GM12878 (cell line): ENCODE data around the gene EYS. TPM values are rescaled to one million over a fixed set of nuclear protein-coding genes. Genes with fewer than 3 reads are reported as not detected.

Experiments
- ATAC-seq: fragments of 200-7000 bp; cut with Tn5 transposase; 3 replicates; pipeline ENCODE4 v1.9.1; 2020; ENCODE audit warnings: mild to moderate bottlenecking, moderate library complexity
- BruUV-seq: library from RNA; stranded (reverse); fragments of 400-500 nt; replicated peaks from 2 replicates; lab custom pipeline; 2021; lab: Mats Ljungman, UMichigan
- CTCF ChIA-PET: fragments of 300-600 bp; sonication (Branson Sonifier 250); formaldehyde crosslinking; extraction: SDS; loops from one replicate; lab custom pipeline; 2021; ENCODE audit warnings: inconsistent platforms; lab: Yijun Ruan, JAX
- POLR2A ChIA-PET: fragments of 350-600 bp; formaldehyde crosslinking; extraction: SDS; loops from one replicate; lab custom pipeline; 2021; ENCODE audit warnings: inconsistent platforms; lab: Charles Lee
- RAD21 ChIA-PET: fragments of 300-600 bp; sonication (Branson Sonifier 250); formaldehyde crosslinking; loops from one replicate; lab custom pipeline; 2023; ENCODE audit warnings: antibody characterized with exemption; ENCODE audit not compliant: unreplicated experiment; lab: Charles Lee
- SMC1A ChIA-PET: fragments of 300-600 bp; sonication (Branson Sonifier 250); formaldehyde crosslinking; loops from one replicate; lab custom pipeline; 2023; ENCODE audit not compliant: unreplicated experiment, uncharacterized antibody; lab: Charles Lee
- DNase-seq: peaks from one replicate; pipeline ENCODE4 v3.0.0-alpha.2; 2011; ENCODE audit warnings: low read depth, low spot score
- FAIRE-seq: peaks from 3 replicates; lab custom pipeline; 2011; peaks lifted over from hg19 to GRCh38; lab: Jason Lieb, UNC
- H2AFZ ChIP-seq: 2 replicates; pipeline ENCODE4 v1.6.0; 2011; ENCODE audit warnings: low read depth, low read length, control low read depth; ENCODE audit not compliant: control insufficient read depth
- H3K27ac ChIP-seq: 2 replicates; pipeline ENCODE4 v1.5.1; 2011; ENCODE audit warnings: control low read depth; ENCODE audit not compliant: control insufficient read depth, insufficient read depth
- H3K27me3 ChIP-seq, 2 experiments: replicated peaks in 1 of 2; 2 replicates each; pipeline versions ENCODE4 v1.6.0 to v1.6.1; 2011; ENCODE audit warnings: low read length in 1 of 2; ENCODE audit not compliant: control insufficient read depth in 2 of 2, insufficient read depth in 2 of 2
- H3K36me3 ChIP-seq, 2 experiments: 2 replicates each; pipeline ENCODE4 v1.5.1; 2011; ENCODE audit warnings: low read length in 1 of 2; ENCODE audit not compliant: control insufficient read depth in 2 of 2, insufficient read depth in 2 of 2
- H3K4me1 ChIP-seq: 2 replicates; pipeline ENCODE4 v1.6.1; 2011; ENCODE audit warnings: mild to moderate bottlenecking, low read length, moderate library complexity, mixed read lengths; ENCODE audit not compliant: control insufficient read depth, insufficient read depth
- H3K4me2 ChIP-seq: 2 replicates; pipeline ENCODE4 v1.6.0; 2011; ENCODE audit warnings: control low read depth; ENCODE audit not compliant: control insufficient read depth, insufficient read depth
- H3K4me3 ChIP-seq: fragments of 200-600 bp; sonication (generic); 2 replicates; pipeline ENCODE4 v1.5.1; 2016
- H3K79me2 ChIP-seq: 2 replicates; pipeline ENCODE4 v1.6.0; 2011; ENCODE audit warnings: low read length; ENCODE audit not compliant: control insufficient read depth, insufficient read depth
- H3K9ac ChIP-seq: 2 replicates; pipeline ENCODE4 v1.8.0; 2011; ENCODE audit warnings: low read length, control low read depth, mixed read lengths; ENCODE audit not compliant: control insufficient read depth, insufficient read depth
- H3K9me3 ChIP-seq: replicated peaks from 3 replicates; pipeline ENCODE4 v1.5.1; 2011; ENCODE audit warnings: mild to moderate bottlenecking, low read length; ENCODE audit not compliant: control insufficient read depth, insufficient read depth
- H4K20me1 ChIP-seq: 2 replicates; pipeline ENCODE4 v1.6.0; 2011; ENCODE audit not compliant: control insufficient read depth, insufficient read depth
- BACH1 ChIP-seq: fragments of 450-650 bp; IDR thresholded peaks from 2 replicates; pipeline ENCODE4 v1.6.1; 2017; ENCODE audit warnings: mild to moderate bottlenecking, borderline replicate concordance
- CREM ChIP-seq: IDR thresholded peaks from 2 replicates; pipeline ENCODE4 v1.6.1; 2014; ENCODE audit warnings: antibody characterized with exemption, low read depth
- E2F8 ChIP-seq: fragments of 450-650 bp; IDR thresholded peaks from 2 replicates; pipeline ENCODE4 v1.6.1; 2018; ENCODE audit warnings: mild to moderate bottlenecking, low read depth, moderate library complexity; ENCODE audit not compliant: partially characterized antibody
- E4F1 ChIP-seq: fragments of 450-650 bp; IDR thresholded peaks from 2 replicates; pipeline ENCODE4 v1.6.1; 2018; ENCODE audit warnings: borderline replicate concordance, mild to moderate bottlenecking; ENCODE audit not compliant: partially characterized antibody
- EZH2 ChIP-seq: IDR thresholded peaks from 2 replicates; pipeline ENCODE4 v1.6.1; 2012; ENCODE audit warnings: low read depth, mild to moderate bottlenecking, control low read depth, inconsistent platforms, low read length, borderline replicate concordance; ENCODE audit not compliant: control insufficient read depth
- KLF5 ChIP-seq: fragments of 450-650 bp; IDR thresholded peaks from 2 replicates; pipeline ENCODE4 v1.6.1; 2014; ENCODE audit warnings: mild to moderate bottlenecking; ENCODE audit not compliant: partially characterized antibody
- MYC ChIP-seq: IDR thresholded peaks from 2 replicates; pipeline ENCODE4 v1.6.1; 2011; ENCODE audit warnings: mild to moderate bottlenecking, low read length, moderate library complexity, inconsistent platforms; ENCODE audit not compliant: insufficient read depth, insufficient replicate concordance, insufficient read length, severe bottlenecking
- NRF1 ChIP-seq: conservative IDR thresholded peaks from 2 replicates; pipeline ENCODE4 v1.6.1; 2011; ENCODE audit warnings: mild to moderate bottlenecking, low read depth, low read length, improper control_type of control experiment
- PBX3 ChIP-seq: IDR thresholded peaks from 2 replicates; pipeline ENCODE4 v1.6.1; 2011; ENCODE audit warnings: mild to moderate bottlenecking, low read depth, low read length, moderate library complexity; ENCODE audit not compliant: insufficient replicate concordance
- TCF12 ChIP-seq: IDR thresholded peaks from 2 replicates; pipeline ENCODE4 v1.6.1; 2011; ENCODE audit warnings: low read depth, mild to moderate bottlenecking, low read length
- TCF7 ChIP-seq: IDR thresholded peaks from 2 replicates; pipeline ENCODE4 v1.6.1; 2014; ENCODE audit warnings: antibody characterized with exemption, borderline replicate concordance
- USF2 ChIP-seq: IDR thresholded peaks from 2 replicates; pipeline ENCODE4 v1.6.1; 2011; ENCODE audit warnings: low read depth, low read length, improper control_type of control experiment, borderline replicate concordance
- WGBS: methylation state at CpG from one replicate; pipeline ENCODE4 v1.1.6; 2016; ENCODE audit warnings: low lambda C conversion rate; ENCODE audit not compliant: insufficient replicate concordance, insufficient coverage; ENCODE audit errors: missing lambda C conversion rate; 5-methylcytosine and 5-hydroxymethylcytosine counted together
- in situ Hi-C: fragments of 300-500 bp; cut with MboI; formaldehyde crosslinking; loops from 9 replicates; pipeline ENCODE4 v1.14.3; 2018; ENCODE audit warnings: mixed read lengths
- intact Hi-C: fragments of 100-400 bp; cut with micrococcal nuclease; formaldehyde crosslinking; loops from one replicate; pipeline ENCODE4 v1.14.2; 2022; ENCODE audit not compliant: unreplicated experiment
- polyA plus RNA-seq, 11 experiments: library from polyadenylated mRNA; depleted of rRNA in 4 of 11; unstranded in 6 of 11; stranded (reverse) in 5 of 11; fragments of >200 nt; fragmentation: Nextera tagmentation in 4 of 11; fragmentation: Illumina TruSeq in 1 of 11; extraction: Ambion mirVana in 4 of 11; extraction: Trizol in 1 of 11; gene quantifications; 1 replicate in 1 of 11; 2 replicates in 10 of 11; pipeline versions ENCODE4 v1.2.1 to v1.2.3, GENCODE V29; 2011 to 2016; ENCODE audit warnings: inconsistent platforms in 2 of 11, missing spikeins in 2 of 11, low read depth in 1 of 11
- total RNA-seq, 4 experiments: library from RNA; depleted of rRNA in 3 of 4; stranded (reverse); fragments of >200 nt in 3 of 4; fragmentation: Illumina TruSeq in 1 of 4; extraction: Trizol in 1 of 4; gene quantifications; 2 replicates each; pipeline versions ENCODE4 v1.2.1 to v1.2.3, GENCODE V29; 2013 to 2021

The EYS gene
- total and polyA plus RNA-seq, 10 of the 15 experiments (the other 5 are each of a cell fraction or from before 2014, with no cell fraction given), result under 0.01 to 0.14 (median 0.02) TPM; not detected in 1

GRCh38 chr6:63676412-63677114, 2030.5 kb downstream of the EYS start:
- Histone ChIP-seq H4K20me1 (no peaks in the 10 kb centered on the region), H3K9me3 (no peaks in the 10 kb centered on the region), H2AFZ (no peak overlapping the region), H3K9ac (no peak overlapping the region), H3K36me3 (no peaks in the 10 kb centered on the region; a peak in 2 of 4 replicates), H3K27me3 (no peaks in the 10 kb centered on the region), H3K27ac (no peak overlapping the region), H3K4me1 (peaks cover 8% of the 10 kb centered on the region; the same call in 1 of the 2 replicates), H3K4me2 (no peak overlapping the region), H3K4me3 (no peak overlapping the region), H3K79me2 (peaks cover 32% of the 10 kb centered on the region)
- ChIA-PET POLR2A (interaction anchor here (1.5 kb wide), 1 partner anchor 13 kb away, joined by 3 read pairs; no protein-coding TSS in a partner anchor), CTCF (interaction anchor here (0.8 to 1.3 kb wide), 3 partner anchors 21 to 58 kb away, joined by 3 read pairs; no protein-coding TSS in a partner anchor), SMC1A (interaction anchor here (0.7 to 1.1 kb wide), 4 partner anchors 13 to 42 kb away, joined by 3 read pairs; no protein-coding TSS in a partner anchor), RAD21 (interaction anchor here (0.9 kb wide), 1 partner anchor 355 kb away, joined by 3 read pairs; no protein-coding TSS in a partner anchor)
- in situ Hi-C loops, result no loop called here
- no peak for DNase-seq
- intact Hi-C loops, result no loop called here
- TF ChIP-seq KLF5 (no peak), E4F1 (no peak), BACH1 (no peak), PBX3 (no peak), E2F8 (no peak), CREM (no peak), MYC (no peak), TCF7 (no peak), TCF12 (no peak), NRF1 (no peak), EZH2 (no peak), USF2 (no peak)
- ATAC-seq, result no peak
- FAIRE-seq, result no peak
- no TSS peak for BruUV-seq
- 95% methylated on average over 3 of the region's 3 CpGs for WGBS
